ENCODE results near the gene COX19.

Gene COX19

DNA sequence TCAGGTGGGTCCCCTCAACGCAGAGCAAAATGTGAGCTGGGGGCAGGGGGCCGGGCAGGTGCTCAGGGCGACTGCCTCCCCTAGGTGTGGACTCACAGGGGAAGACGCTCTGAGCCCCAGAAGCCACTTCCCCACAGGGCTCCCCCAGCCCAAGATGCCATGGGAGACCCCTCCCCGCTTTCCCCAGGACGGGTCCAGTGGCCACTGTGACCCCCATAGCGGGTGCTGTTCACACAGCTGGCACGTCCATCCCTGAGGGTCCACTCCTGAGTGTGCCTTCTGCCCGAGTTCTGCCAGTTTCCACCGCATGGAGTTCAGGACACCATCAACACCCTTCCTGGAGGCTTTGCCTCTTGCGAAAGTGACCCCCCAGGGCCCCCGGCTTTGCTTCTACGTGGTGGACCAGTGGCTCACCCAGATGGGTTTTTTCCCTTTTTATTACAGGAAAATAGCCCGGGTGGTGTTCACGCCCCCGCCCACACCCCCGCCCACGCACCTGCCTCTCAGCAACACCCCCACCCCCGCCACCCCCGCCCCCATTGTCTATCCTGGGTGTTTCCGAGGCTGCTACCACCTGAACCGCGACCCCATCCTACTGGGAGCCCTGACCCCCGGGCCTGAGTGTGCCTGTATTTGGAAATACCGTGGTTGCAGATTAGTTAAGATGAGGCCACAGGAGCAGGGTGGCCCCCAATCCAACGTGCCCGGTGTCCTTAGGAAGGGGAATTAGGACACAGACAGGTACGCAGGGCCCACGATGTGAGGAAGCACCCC, 52.8 kb downstream of the COX19 start:
- DNase-seq, result peak; percentile 64

DNA sequence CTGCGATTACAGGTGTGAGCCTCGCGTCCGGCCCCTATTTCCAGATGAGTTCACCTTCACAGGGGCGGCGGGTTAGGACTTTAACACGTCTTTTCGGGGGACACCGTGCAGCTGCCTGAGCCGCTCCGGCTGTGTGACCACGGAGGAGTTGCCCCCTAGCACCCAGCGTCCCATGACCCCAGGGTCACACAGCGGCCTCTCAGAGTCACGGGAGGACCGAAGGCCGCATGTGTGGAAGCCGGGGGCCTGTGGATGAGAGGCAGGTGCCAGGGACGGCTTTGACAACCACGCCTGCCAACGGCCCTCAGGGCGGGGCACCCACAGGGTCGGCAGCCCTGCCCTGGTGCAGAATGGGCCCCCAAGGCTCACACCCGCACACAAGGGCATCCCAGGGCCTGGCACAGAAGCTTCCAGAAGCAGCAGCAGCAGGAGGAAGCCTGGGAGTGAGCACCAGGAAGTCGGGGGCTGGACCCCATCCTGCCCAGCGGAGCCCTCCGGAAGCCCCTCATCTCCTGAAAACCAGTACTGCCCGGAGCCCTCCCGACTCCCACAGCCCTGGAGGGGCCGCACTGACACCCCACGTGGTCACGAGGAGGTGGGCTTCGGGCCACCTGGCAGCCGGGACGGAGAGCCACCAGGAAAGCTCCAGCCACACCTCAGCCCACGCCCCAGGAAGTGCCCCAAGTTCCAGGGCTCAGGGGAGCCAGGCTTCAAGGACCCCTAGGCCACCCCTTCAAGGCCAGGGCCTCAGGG, 53.6 kb downstream of the COX19 start:
- DNase-seq, result peak; percentile 29

DNA sequence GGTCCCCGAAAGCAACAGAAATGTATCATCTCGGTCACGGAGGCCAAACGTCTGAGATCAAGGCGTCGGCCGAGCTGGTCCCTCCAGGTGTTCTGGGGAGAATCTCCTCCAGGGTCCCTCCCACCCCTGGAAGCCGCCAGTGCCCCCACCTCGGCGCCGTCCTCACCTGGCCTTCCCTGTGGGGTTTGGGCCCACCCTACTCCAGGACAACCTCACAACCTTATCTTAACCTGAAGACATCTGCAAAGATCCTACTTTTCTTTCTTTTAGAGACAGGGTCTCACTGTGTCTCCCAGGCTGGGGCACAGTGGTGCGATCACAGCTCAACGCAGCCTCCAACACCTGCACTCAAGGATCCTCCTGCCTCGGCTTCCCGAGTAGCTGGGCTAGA, 54.3 kb downstream of the COX19 start:
- DNase-seq, result no peak

DNA sequence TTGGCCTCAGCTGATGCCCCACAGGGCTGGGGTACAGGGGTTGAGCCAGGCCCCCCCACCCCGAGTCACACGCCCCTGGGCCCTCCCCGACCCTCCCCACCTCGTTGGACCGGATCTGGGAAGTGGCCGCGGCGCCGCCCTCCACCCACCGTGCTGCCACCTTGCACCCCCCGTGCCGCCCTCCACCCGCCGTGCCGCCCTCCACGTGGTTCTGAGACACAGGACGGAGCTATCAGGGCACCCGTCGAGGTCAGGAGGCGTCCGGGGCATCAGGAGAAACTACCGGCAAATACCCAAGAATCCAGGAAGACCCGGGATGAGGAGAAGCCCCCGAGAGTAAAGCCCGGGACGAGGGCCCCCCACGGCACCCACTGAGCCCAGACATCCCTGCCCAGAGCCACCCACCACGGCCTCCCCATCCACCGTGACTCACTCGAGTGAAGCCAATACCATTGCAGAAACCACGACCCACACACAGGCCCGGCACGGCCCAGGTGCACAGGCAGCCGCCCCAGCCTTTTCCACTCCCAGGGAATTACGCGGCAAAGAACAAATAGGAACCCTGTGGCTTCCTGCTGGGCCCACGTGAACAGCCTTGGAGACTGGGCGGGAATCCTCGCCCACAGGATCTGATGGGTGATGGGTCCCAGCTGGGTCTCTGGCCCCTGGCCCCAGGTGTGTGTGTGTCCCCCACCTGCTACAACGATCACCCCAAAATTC, 54.8 kb downstream of the COX19 start:
- DNase-seq, result peak; percentile 69

DNA sequence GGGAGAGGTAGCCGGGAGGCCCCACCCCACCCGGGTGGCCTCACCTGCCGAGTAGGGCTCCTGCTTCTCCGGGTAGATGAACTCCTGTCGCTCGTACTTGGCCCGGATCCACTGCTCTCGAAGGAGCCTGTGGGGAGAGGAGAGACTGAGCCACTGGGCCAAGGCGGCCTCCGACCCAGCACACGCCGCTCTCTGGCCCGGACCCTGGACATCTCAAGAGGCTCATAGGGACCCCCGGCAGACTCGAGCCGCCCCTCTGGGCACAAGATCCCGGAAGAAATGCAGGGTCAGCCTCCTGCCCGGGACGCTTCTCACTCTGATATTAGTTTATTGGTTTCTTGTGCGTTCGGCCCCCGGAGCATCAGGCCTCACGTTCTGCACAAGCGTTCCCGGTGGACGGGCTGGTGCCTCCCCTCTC, 55.4 kb downstream of the COX19 start:
- peak; percentile 3 for DNase-seq

DNA sequence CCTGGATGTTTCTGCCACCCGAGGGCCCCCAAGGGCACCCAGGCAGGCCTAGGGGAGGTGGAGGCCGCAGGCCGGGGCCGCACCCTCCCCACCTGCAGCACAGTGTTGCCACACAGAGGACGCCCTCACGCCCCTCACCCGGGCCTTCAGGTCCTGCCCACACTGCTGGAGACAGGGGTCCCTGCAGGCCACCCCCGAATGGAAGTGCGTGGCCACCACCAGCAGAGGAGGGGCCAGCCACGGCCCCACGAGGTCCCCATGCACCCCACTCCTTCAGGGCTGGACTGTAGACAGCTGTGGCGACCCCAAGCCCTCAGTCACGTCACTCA, 56.3 kb downstream of the COX19 start:
- DNase-seq, result no peak

GRCh38 chr7:918441-919113, 56.8 kb downstream of the COX19 start:
- peak; percentile 1 for DNase-seq

GRCh38 chr7:918118-918425, 57.3 kb downstream of the COX19 start:
- no peak for DNase-seq

DNA sequence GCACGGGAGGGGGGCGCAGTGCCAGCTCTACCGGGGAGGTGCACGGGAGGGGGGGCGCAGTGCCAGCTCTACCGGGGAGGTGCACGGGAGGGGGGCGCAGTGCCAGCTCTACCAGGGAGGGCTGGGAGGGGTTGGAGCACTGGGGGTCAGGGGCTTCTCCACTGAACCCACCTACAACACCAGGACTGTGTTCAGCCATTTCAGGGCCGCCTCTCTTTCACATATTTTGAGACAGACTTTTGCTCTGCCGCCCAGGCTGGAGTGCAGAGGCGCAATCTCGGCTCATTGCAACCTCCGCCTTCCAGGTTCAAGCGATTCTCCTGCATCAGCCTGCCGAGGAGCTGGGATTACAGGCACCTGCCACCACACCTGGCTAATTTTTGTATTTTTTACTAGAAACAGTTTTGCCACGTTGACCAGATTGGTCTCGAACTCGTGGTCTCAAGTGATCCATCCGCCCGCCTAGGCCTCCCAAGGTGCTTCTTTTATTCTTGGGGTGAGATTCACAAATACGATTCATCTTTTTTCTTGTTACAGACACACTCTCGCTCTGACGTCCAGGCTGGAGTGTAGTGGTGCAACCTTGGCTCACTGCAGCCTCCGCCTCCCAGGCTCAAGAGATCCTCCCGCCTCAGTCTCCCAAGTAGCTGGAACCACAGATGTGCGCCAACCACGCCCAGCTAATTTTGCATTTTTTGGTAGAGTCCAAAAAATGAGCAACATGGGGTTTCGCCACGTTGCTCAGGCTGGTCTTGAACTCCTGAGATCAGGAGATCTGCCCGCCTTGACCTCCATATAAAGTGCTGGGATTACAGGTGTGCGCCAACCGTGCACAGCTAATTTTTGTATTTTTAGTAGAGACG, 57.9 kb downstream of the COX19 start:
- DNase-seq, result no peak

DNA sequence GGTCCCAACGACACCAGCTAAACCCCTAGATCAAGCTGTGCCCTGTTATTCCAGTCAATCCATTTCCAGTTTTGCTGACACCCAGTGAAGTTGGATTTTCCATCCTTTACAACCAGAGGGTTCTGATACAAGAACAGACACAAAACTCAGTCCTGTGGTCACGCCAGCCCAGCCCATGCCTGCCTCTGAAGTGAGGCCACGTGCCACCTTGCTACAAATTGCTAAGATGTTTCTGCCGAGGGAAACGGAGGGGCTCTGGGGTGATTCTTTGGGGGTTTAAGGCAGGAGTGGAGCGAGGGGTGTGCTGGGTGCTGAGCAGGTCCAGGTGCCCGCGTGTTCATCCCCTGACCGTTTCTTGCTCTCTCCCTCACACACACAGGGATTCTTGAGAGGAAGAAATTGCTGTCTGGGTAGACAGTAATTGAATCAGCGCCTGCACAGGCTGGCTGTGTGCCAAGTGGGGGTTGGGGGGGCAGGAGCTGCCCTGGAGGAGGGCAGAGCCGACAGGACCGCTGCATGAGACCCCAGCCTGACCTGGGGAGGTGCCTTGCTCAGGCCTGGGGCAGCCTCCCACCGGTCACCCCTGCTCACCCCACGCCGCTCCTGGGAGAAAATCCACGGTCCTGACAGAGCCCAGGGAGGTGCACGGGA, 58.9 kb downstream of the COX19 start:
- no peak for DNase-seq
